GM12864 (cell line): ENCODE measurements around the gene DCLK1.

ENCODE experiments used
- DNase-seq: peaks from one replicate; pipeline ENCODE4 v3.0.0-alpha.2; 2011; ENCODE audit warnings: low read depth
- H3K4me3 ChIP-seq: 2 replicates; pipeline ENCODE4 v1.5.1; 2011; ENCODE audit warnings: mild to moderate bottlenecking, low read depth, low read length, control low read depth
- TF ChIP-seq, protein P1 (sequence below): IDR thresholded peaks from 2 replicates; pipeline ENCODE4 v1.5.1; 2011; ENCODE audit warnings: low read depth, mild to moderate bottlenecking, moderate library complexity, low read length, control low read depth, inconsistent platforms; ENCODE audit errors: missing control alignments

Gene DCLK1

DNA sequence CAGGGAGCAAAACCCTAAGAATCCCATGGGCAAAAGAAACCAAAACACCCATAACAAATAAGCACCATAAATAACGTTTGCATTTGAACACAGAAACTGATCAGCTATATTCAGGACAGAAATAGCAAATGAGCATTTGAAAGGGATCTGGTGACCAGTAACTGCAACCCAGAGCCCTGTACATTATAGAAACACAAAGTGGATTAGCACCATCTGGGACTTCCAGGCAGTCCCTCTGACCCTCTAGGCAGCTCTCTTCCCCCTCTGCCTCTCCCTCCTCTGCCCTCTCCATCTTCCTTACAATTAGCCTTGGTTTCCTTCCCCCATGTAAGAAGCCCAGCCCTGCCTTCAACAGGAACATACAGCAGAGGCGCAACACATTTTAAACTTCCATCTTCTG, 215.0 kb downstream of the DCLK1 start:
- H3K4me3 ChIP-seq = no peak overlapping the region
- TF ChIP-seq, protein P1, sequence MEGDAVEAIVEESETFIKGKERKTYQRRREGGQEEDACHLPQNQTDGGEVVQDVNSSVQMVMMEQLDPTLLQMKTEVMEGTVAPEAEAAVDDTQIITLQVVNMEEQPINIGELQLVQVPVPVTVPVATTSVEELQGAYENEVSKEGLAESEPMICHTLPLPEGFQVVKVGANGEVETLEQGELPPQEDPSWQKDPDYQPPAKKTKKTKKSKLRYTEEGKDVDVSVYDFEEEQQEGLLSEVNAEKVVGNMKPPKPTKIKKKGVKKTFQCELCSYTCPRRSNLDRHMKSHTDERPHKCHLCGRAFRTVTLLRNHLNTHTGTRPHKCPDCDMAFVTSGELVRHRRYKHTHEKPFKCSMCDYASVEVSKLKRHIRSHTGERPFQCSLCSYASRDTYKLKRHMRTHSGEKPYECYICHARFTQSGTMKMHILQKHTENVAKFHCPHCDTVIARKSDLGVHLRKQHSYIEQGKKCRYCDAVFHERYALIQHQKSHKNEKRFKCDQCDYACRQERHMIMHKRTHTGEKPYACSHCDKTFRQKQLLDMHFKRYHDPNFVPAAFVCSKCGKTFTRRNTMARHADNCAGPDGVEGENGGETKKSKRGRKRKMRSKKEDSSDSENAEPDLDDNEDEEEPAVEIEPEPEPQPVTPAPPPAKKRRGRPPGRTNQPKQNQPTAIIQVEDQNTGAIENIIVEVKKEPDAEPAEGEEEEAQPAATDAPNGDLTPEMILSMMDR = no peak
- DNase-seq = no peak

DNA sequence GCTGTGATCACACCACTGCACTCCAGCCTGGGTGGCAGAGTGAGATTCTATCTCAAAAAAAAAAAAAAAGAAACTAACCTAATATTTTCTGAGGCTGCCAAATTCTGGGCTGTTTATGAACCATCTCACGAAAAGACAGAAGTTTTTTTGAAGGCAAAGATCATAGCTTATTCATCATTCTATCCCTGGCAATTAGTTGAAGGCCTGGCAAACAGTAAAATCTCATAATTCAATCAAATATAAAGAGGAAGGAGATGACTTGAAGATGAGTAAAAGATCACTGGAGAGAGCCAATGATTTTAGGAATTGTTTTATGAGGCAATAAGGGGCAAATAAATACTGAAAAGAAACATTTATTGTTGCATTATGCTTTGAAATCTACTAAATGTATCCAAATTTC, 216.5 kb downstream of the DCLK1 start:
- no peak overlapping the region for H3K4me3 ChIP-seq
- no peak for DNase-seq
- TF ChIP-seq, protein P1 = no peak

DNA sequence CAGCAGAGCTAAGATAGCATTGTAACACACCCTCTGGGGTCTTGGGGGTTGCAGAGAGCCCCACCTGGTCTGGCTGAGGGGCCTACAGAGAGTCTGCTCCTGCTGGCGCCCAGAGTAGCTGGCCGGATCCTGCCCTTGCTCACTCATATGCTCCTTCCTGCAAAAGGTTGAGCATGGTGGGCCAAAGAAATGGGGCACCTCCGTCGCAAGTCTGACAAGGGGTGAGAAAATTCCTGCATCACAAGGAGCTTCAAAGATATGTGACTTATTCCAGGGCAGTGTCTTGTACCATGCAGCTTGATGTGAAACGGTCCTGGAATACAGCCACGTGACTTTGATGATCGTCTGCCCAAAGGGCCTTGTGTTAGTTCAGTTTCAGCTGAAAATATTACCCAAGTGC, 218.3 kb downstream of the DCLK1 start:
- H3K4me3 ChIP-seq = no peak overlapping the region
- no peak for DNase-seq
- TF ChIP-seq, protein P1 = no peak

DNA sequence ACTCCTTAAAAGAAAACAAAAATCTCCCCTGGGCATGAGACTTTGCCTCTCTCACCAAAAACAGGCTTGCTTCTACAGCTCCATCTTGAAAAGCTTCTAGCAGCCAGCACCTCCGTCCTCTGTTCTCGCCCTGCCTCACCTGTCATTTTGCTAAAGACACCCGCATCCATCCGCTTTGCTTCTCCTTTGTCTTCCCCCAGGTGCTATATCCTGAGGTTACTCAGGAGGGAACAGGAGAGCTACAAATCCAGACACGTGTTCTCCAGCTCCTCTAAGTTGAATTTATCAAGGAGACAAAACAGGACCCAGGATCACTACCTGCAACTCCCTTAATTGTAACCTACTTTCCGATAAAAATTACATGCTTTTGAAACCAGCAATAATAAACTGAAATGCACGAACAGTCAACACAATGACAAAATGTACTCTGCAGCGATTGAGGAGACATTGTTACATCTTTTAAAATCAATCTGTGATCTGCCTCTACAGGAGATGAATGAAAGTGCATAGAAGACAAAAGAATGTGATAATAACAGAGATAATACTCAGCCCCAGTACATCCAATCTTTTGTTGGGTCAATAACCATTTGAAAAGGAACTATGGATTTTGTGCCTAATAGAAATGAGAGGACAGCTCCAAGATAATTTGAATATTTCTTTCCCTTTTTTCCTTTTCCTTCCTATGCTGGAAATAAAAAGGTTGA, 221.2 kb downstream of the DCLK1 start:
- DNase-seq = no peak
- TF ChIP-seq, protein P1 = no peak
- no peak overlapping the region for H3K4me3 ChIP-seq

DNA sequence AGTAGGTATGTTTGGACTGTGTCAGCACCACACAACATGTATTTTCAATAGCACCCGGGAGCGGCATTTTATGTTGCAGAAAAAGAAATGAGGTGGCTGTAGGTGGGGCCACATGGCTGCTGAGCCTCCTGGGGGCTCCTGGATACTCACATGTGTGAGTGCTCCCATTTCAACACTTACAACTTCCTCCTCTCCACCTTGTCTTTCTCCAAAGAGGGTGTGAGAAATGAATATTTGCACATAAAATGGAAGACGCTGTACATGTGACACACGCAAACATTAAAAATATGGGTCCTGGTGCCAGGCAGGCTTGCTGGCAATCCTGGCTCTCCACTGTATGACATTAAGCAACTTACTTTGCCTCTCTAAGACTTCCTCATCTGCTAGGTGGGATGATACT, 222.1 kb downstream of the DCLK1 start:
- TF ChIP-seq, protein P1 = no peak
- H3K4me3 ChIP-seq = no peak overlapping the region
- DNase-seq = no peak

DNA sequence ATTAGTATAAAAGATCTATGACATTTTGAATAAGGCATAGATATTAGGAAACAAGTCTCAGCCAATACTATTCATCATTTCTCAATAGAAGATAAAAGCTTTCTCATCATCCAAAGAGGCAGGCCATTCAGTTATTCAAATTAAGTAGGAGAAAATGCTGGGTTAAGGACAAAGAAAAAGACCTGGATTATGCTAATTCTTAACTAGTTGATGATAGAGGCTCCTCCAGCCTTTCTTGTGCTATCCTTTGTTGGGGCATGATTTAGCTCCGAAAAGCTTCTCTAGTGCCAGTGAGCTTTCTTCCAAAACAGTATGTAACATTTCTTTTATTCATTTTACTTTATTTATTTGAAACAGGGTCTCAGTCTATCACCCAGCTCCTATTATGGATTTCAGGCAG, 223.0 kb downstream of the DCLK1 start:
- no peak overlapping the region for H3K4me3 ChIP-seq
- DNase-seq = no peak

More for the DNA sequence above, 223.0 kb downstream of the DCLK1 start:
- TF ChIP-seq, protein P1 = no peak
